HFFc6 (cell line): ENCODE results near the gene MRPL51. TPM values are rescaled to one million over a fixed set of nuclear protein-coding genes. Genes with fewer than 3 reads are reported as not detected.

Source experiments
- DNase-seq: peaks from one replicate; pipeline ENCODE4 v3.0.0-alpha.2; 2018
- H3K27ac Mint-ChIP-seq: 2 replicates; pipeline ENCODE4 v1.8.0; 2020; ENCODE audit warnings: mild to moderate bottlenecking, mixed read lengths
- H3K27me3 Mint-ChIP-seq: 2 replicates; pipeline ENCODE4 v1.8.0; 2021; ENCODE audit warnings: mild to moderate bottlenecking, moderate library complexity, mixed read lengths; ENCODE audit not compliant: insufficient read depth
- H3K36me3 Mint-ChIP-seq: 2 replicates; pipeline ENCODE4 v1.8.0; 2021; ENCODE audit warnings: low read depth, mixed read lengths
- H3K4me1 Mint-ChIP-seq: 2 replicates; pipeline ENCODE4 v1.8.0; 2020; ENCODE audit warnings: low read depth, mixed read lengths
- H3K4me3 Mint-ChIP-seq: 2 replicates; pipeline ENCODE4 v1.8.0; 2020; ENCODE audit warnings: mild to moderate bottlenecking, moderate library complexity, mixed read lengths
- H3K9me3 Mint-ChIP-seq: 2 replicates; pipeline ENCODE4 v1.8.0; 2020; ENCODE audit warnings: mild to moderate bottlenecking, mixed read lengths
- CTCF ChIP-seq: fragments of 200-600 bp; sonication (generic); IDR thresholded peaks from 2 replicates; pipeline ENCODE4 v1.5.0; 2021; ENCODE audit warnings: antibody characterized with exemption, mild to moderate bottlenecking
- total RNA-seq, 6 experiments: library from RNA; stranded (reverse); fragmentation: NEBNext Ultra II Directional; extraction: Animal tissue kit (Norgen Biotek cat#: 25700); gene quantifications; 2 replicates in 1 of 6; 3 replicates in 5 of 6; pipeline ENCODE4 v1.2.3, GENCODE V29; 2021

Gene MRPL51
- total RNA-seq, 6 experiments from 2014 or later, result 227 to 290 (median 257) TPM

GRCh38 chr12:6539707-6540134 lies 46.7 kb upstream of the MRPL51 start:
- no peak for TF ChIP-seq CTCF
- no peak for DNase-seq
- Mint-ChIP-seq H3K27ac (peak overlapping the region; percentile 100), H3K4me1 (peaks cover 61% of the 10 kb centered on the region), H3K4me3 (peak overlapping the region; percentile 95), H3K27me3 (peaks cover 58% of the 10 kb centered on the region), H3K9me3 (peaks cover 31% of the 10 kb centered on the region), H3K36me3 (peaks cover 43% of the 10 kb centered on the region)

DNA sequence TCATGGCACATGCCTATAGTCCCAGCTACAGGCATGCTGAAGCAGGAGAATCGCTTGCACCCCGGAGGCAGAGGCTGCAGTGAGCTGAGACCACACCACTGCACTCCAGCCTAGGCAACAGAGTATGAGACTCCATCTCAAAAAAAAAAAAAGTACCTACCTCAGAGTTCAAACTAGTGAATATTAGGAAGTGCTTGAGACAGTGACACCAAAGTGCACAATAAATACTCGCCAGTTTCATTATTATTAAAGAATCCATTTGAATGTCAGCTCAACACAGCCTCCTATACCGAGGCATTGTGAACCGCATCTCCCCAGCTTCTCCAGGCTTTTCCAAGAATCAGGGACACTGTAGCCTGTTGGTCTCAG lies 46.2 kb upstream of the MRPL51 start:
- Mint-ChIP-seq H3K4me3 (peak overlapping the region; percentile 95), H3K36me3 (peaks cover 44% of the 10 kb centered on the region), H3K27ac (peak overlapping the region; percentile 100), H3K9me3 (peaks cover 35% of the 10 kb centered on the region), H3K4me1 (peaks cover 61% of the 10 kb centered on the region), H3K27me3 (peaks cover 63% of the 10 kb centered on the region)
- DNase-seq, result no peak
- no peak for TF ChIP-seq CTCF

DNA sequence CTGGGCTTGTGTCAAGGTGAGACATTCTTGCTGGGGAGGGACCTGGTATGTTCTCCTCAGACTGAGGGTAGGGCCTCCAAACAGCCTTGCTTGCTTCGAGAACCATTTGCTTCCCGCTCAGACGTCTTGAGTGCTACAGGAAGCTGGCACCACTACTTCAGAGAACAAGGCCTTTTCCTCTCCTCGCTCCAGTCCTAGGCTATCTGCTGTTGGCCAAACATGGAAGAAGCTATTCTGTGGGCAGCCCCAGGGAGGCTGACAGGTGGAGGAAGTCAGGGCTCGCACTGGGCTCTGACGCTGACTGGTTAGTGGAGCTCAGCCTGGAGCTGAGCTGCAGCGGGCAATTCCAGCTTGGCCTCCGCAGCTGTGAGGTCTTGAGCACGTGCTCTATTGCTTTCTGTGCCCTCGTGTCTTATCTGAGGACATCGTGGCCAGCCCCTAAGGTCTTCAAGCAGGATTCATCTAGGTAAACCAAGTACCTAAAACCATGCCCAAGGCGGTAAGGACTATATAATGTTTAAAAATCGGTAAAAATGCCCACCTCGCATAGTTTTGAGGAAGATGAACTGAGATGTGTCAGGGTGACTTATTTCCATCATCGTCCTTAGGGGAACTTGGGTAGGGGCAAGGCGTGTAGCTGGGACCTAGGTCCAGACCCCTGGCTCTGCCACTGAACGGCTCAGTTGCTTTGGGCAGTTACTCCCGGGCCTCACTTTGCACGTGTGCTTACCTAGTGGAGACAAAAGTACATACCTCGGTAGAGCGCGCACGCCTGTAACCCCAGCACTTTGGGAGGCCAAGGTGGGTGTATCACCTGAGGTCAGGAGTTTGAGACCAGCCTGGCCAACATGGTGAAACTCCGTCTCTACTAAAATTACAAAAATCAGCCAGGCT lies 45.6 kb upstream of the MRPL51 start:
- Mint-ChIP-seq H3K36me3 (peaks cover 44% of the 10 kb centered on the region), H3K27ac (peak overlapping the region; percentile 100), H3K4me1 (peaks cover 61% of the 10 kb centered on the region), H3K27me3 (peaks cover 67% of the 10 kb centered on the region), H3K4me3 (peak overlapping the region; percentile 95), H3K9me3 (peaks cover 35% of the 10 kb centered on the region)
- TF ChIP-seq CTCF, result no peak
- peak; percentile 60 for DNase-seq

DNA sequence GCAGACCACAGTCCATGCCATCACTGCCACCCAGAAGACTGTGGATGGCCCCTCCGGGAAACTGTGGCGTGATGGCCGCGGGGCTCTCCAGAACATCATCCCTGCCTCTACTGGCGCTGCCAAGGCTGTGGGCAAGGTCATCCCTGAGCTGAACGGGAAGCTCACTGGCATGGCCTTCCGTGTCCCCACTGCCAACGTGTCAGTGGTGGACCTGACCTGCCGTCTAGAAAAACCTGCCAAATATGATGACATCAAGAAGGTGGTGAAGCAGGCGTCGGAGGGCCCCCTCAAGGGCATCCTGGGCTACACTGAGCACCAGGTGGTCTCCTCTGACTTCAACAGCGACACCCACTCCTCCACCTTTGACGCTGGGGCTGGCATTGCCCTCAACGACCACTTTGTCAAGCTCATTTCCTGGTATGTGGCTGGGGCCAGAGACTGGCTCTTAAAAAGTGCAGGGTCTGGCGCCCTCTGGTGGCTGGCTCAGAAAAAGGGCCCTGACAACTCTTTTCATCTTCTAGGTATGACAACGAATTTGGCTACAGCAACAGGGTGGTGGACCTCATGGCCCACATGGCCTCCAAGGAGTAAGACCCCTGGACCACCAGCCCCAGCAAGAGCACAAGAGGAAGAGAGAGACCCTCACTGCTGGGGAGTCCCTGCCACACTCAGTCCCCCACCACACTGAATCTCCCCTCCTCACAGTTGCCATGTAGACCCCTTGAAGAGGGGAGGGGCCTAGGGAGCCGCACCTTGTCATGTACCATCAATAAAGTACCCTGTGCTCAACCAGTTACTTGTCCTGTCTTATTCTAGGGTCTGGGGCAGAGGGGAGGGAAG lies 44.7 kb upstream of the MRPL51 start:
- Mint-ChIP-seq H3K9me3 (peaks cover 35% of the 10 kb centered on the region), H3K27me3 (peaks cover 70% of the 10 kb centered on the region), H3K27ac (peak overlapping the region; percentile 100), H3K4me3 (peak overlapping the region; percentile 95), H3K4me1 (peaks cover 69% of the 10 kb centered on the region), H3K36me3 (peaks cover 44% of the 10 kb centered on the region)
- TF ChIP-seq CTCF, result peak; percentile 97
- DNase-seq, result peak; percentile 79

- H3K4me3 Mint-ChIP-seq, result peak overlapping the region; percentile 95
- H3K9me3 Mint-ChIP-seq, result peaks cover 35% of the 10 kb centered on the region
- H3K27ac Mint-ChIP-seq, result peak overlapping the region; percentile 100
- peaks cover 75% of the 10 kb centered on the region for H3K27me3 Mint-ChIP-seq
- peaks cover 44% of the 10 kb centered on the region for H3K36me3 Mint-ChIP-seq
- no peak for TF ChIP-seq CTCF
- peaks cover 69% of the 10 kb centered on the region for H3K4me1 Mint-ChIP-seq
- DNase-seq, result no peak
These were observed 44.0 kb upstream of the MRPL51 start for GRCh38 chr12:6536894-6537579.
